OCI-LY1 (cell line): ENCODE data around the gene C19orf67.

Experiments used
- H2AFZ ChIP-seq: fragments of 200-600 bp; sonication (generic), shearing (Covaris generic); 2 replicates; pipeline ENCODE4 v1.6.0; 2014; ENCODE audit warnings: antibody characterized with exemption, mild to moderate bottlenecking, low read length
- H3F3A ChIP-seq: fragments of 200-600 bp; sonication (generic), shearing (Covaris generic); 2 replicates; pipeline ENCODE4 v1.6.0; 2014; ENCODE audit warnings: mild to moderate bottlenecking, antibody characterized with exemption, low read length, moderate library complexity; ENCODE audit not compliant: insufficient read depth
- H3K27ac ChIP-seq: fragments of 200-600 bp; sonication (generic); 2 replicates; pipeline ENCODE4 v1.5.1; 2014; ENCODE audit warnings: low read length, mixed run types, mild to moderate bottlenecking, low read depth; ENCODE audit not compliant: poor library complexity, severe bottlenecking
- H3K27me3 ChIP-seq: fragments of 200-600 bp; sonication (generic); 2 replicates; pipeline ENCODE4 v1.6.0; 2014; ENCODE audit warnings: antibody characterized with exemption, mild to moderate bottlenecking, low read length, moderate library complexity; ENCODE audit not compliant: insufficient read depth
- H3K36me3 ChIP-seq: fragments of 200-600 bp; sonication (generic); 2 replicates; pipeline ENCODE4 v1.6.1; 2014; ENCODE audit warnings: mild to moderate bottlenecking, antibody characterized with exemption, low read length, moderate library complexity, mixed read lengths; ENCODE audit not compliant: insufficient read depth
- H3K4me1 ChIP-seq: fragments of 200-600 bp; sonication (generic); 2 replicates; pipeline ENCODE4 v1.5.1; 2014; ENCODE audit warnings: mild to moderate bottlenecking, low read length, moderate library complexity; ENCODE audit not compliant: insufficient read depth, severe bottlenecking
- H3K4me2 ChIP-seq: fragments of 200-600 bp; sonication (generic), shearing (Covaris generic); 2 replicates; pipeline ENCODE4 v1.6.1; 2014; ENCODE audit warnings: low read length
- H3K4me3 ChIP-seq: fragments of 200-600 bp; sonication (generic); 2 replicates; pipeline ENCODE4 v1.5.1; 2014; ENCODE audit warnings: low read length, low read depth, mild to moderate bottlenecking, mixed read lengths; ENCODE audit not compliant: poor library complexity, severe bottlenecking
- H3K79me2 ChIP-seq: fragments of 200-600 bp; shearing (Covaris generic); 2 replicates; pipeline ENCODE4 v1.6.1; 2016; ENCODE audit warnings: mixed run types, low read length, mixed read lengths; ENCODE audit not compliant: insufficient read depth
- H3K9ac ChIP-seq: fragments of 200-600 bp; sonication (generic), shearing (Covaris generic); 2 replicates; pipeline ENCODE4 v1.6.1; 2014; ENCODE audit warnings: mild to moderate bottlenecking, low read length, mixed read lengths
- H3K9me2 ChIP-seq: fragments of 200-600 bp; sonication (generic), shearing (Covaris generic); 2 replicates; pipeline ENCODE4 v1.6.1; 2014; ENCODE audit warnings: low read depth, mild to moderate bottlenecking, low read length, mixed read lengths
- H3K9me3 ChIP-seq: fragments of 200-600 bp; shearing (Covaris generic); 2 replicates; pipeline ENCODE4 v1.6.1; 2014; ENCODE audit warnings: low read length, mixed read lengths
- H4K20me1 ChIP-seq: fragments of 200-600 bp; sonication (generic), shearing (Covaris generic); 2 replicates; pipeline ENCODE4 v1.6.0; 2016; ENCODE audit warnings: mild to moderate bottlenecking, low read length; ENCODE audit not compliant: insufficient read depth
- EZH2 ChIP-seq: fragments of 200-600 bp; sonication (generic), shearing (Covaris generic); IDR thresholded peaks from 2 replicates; pipeline ENCODE4 v1.8.0; 2017; ENCODE audit warnings: borderline replicate concordance, mixed run types, mild to moderate bottlenecking, antibody characterized with exemption, low read length, moderate library complexity, mixed read lengths
- TF ChIP-seq, protein P1 (sequence below): fragments of 200-600 bp; sonication (generic), shearing (Covaris generic); IDR thresholded peaks from 2 replicates; pipeline ENCODE4 v1.5.1; 2017; ENCODE audit warnings: mild to moderate bottlenecking, antibody characterized with exemption, low read length, moderate library complexity, mixed read lengths

C19orf67 gene

DNA sequence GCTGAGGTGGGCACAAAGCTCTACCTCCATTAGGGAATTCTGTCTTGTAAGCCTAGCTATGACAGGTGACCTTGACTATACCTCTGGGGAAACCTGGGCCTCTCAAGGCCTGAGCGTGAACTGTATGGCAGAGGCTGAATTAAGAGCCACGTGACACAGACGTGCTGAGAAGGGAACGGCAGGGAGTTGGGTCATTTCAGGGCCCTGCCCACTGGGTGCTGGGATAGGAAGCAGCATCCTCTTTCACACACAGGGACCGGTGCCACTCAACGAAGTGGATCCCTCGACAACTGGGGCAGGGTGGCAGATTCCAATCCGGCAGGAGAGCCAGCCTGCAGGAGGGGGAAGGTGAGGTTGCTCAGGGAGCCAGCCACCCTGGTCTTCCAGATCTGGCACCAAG lies 41.6 kb upstream of the C19orf67 start:
- Histone ChIP-seq H3K36me3 (peaks cover 60% of the 10 kb centered on the region), H3F3A (no peaks in the 10 kb centered on the region), H3K4me3 (no peak overlapping the region), H3K4me2 (no peak overlapping the region), H2AFZ (no peak overlapping the region), H3K27ac (no peak overlapping the region), H3K9ac (no peak overlapping the region), H4K20me1 (no peaks in the 10 kb centered on the region), H3K79me2 (no peaks in the 10 kb centered on the region), H3K4me1 (peaks cover 4% of the 10 kb centered on the region), H3K9me2 (no peaks in the 10 kb centered on the region), H3K27me3 (no peaks in the 10 kb centered on the region), H3K9me3 (no peaks in the 10 kb centered on the region)
- TF ChIP-seq EZH2: no peak
- TF ChIP-seq, protein P1, sequence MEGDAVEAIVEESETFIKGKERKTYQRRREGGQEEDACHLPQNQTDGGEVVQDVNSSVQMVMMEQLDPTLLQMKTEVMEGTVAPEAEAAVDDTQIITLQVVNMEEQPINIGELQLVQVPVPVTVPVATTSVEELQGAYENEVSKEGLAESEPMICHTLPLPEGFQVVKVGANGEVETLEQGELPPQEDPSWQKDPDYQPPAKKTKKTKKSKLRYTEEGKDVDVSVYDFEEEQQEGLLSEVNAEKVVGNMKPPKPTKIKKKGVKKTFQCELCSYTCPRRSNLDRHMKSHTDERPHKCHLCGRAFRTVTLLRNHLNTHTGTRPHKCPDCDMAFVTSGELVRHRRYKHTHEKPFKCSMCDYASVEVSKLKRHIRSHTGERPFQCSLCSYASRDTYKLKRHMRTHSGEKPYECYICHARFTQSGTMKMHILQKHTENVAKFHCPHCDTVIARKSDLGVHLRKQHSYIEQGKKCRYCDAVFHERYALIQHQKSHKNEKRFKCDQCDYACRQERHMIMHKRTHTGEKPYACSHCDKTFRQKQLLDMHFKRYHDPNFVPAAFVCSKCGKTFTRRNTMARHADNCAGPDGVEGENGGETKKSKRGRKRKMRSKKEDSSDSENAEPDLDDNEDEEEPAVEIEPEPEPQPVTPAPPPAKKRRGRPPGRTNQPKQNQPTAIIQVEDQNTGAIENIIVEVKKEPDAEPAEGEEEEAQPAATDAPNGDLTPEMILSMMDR: no peak

DNA sequence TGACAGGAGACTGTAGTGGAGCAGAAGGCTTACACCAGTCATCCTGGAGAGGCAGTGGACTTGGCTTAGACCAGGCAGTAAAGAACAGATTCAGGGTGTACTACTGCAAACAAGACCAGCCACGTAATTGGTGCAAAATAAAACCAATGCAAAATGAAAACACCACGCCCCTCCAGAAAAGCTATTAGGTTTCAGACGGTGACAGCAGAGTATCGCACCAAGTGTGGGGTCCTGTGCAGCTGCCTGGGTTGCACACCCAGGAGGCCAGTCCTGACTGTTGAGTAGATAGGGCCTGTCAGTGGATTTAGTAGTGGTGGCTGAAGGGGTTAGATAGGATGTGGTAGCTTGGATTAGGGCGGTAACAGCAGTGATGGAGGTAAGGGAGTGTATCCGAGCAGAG lies 37.3 kb upstream of the C19orf67 start:
- Histone ChIP-seq H3K4me2 (no peak overlapping the region), H3K27me3 (no peaks in the 10 kb centered on the region), H3K9me2 (no peaks in the 10 kb centered on the region), H3K36me3 (peaks cover 38% of the 10 kb centered on the region), H3K79me2 (no peaks in the 10 kb centered on the region), H3K9me3 (no peaks in the 10 kb centered on the region), H3K4me3 (no peak overlapping the region), H4K20me1 (no peaks in the 10 kb centered on the region), H3K4me1 (peaks cover 9% of the 10 kb centered on the region), H3F3A (0 out of 2 replicates have a peak, but pooled peaks cover 4% of the 10 kb centered on the region), H2AFZ (no peak overlapping the region), H3K9ac (no peak overlapping the region), H3K27ac (no peak overlapping the region)
- TF ChIP-seq, protein P1: no peak
- no peak for TF ChIP-seq EZH2

DNA sequence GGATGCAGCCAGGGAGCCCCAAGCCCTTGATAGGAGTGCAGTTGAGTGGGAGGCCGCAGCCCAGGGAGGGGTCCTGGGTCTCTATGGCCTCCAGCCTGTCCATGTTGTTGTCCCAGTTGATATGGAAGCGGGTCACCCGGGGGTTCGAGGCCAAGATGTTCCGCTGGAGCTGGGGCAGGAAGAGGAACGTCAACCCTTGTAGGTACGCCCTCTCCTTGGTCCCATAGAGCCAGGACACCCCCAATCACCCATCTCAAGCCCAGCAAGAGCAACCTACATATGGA lies 34.9 kb upstream of the C19orf67 start:
- Histone ChIP-seq H3K9me2 (no peaks in the 10 kb centered on the region), H4K20me1 (no peaks in the 10 kb centered on the region), H3K4me1 (peaks cover 26% of the 10 kb centered on the region), H3F3A (0 out of 2 replicates have a peak, but pooled peaks cover 4% of the 10 kb centered on the region), H3K9me3 (no peaks in the 10 kb centered on the region), H3K79me2 (no peaks in the 10 kb centered on the region), H3K4me3 (no peak overlapping the region), H3K27ac (no peak overlapping the region), H3K36me3 (peaks cover 22% of the 10 kb centered on the region), H3K27me3 (no peaks in the 10 kb centered on the region), H3K4me2 (no peak overlapping the region), H2AFZ (no peak overlapping the region), H3K9ac (no peak overlapping the region)
- no peak for TF ChIP-seq EZH2
- TF ChIP-seq, protein P1: no peak
